ENCODE results near the gene SORT1.

SORT1 gene

GRCh38 chr1:109392788-109393616 lies 4.7 kb downstream of the SORT1 start:
- H3K4me3 ChIP-seq (ENCODE audit: low read depth, low read length), result no peak overlapping the region
- DNase-seq (ENCODE audit: low read depth), result no peak
- TF ChIP-seq CTCF (IDR thresholded peaks at IDR 0.05; ENCODE audit: low read depth, low read length, missing control alignments), result no peak

DNA sequence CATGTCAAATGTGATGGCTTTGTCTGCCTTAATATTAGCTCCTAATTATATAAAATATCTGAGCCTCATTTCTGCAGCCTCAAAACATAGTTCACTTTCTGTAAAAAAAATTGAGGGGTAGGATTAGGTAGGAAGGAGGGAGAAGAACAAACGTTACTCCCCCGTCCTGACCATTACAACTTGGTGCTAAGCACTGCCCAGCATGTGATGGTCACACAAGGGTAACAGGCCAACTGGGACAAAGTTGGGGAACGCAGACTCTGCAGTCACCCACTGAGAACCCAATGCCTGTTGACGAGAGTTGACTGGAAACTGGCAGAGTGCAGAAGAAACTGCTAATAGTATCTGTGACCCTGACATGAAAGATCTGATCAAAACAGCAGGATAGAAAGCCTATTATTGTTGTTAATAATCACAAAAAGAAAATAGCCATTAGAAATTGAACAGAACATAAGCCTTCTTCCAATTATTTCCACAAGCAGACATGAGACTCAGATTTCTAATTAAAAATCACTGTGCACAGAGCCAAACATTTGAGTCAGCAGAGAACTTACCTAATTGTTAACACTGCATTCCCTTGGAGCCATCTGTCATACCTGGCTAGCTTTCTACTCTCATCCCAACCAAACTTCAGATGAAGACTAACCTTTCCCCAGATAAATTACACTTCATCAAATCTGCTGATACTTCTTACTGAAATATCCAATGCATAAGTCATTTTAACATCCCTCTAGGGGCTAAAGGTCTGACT lies 5.5 kb downstream of the SORT1 start:
- TF ChIP-seq CTCF (IDR thresholded peaks at IDR 0.05; ENCODE audit: low read depth, low read length, missing control alignments), result no peak
- H3K4me3 ChIP-seq (ENCODE audit: low read depth, low read length), result no peak overlapping the region
- DNase-seq (ENCODE audit: low read depth), result no peak

- H3K4me3 ChIP-seq (ENCODE audit: low read depth, low read length), result no peak overlapping the region
- TF ChIP-seq CTCF (IDR thresholded peaks at IDR 0.05; ENCODE audit: low read depth, low read length, missing control alignments), result no peak
- DNase-seq (ENCODE audit: low read depth), result peak; percentile 59
These were observed 6.1 kb downstream of the SORT1 start for GRCh38 chr1:109391626-109392025.

DNA sequence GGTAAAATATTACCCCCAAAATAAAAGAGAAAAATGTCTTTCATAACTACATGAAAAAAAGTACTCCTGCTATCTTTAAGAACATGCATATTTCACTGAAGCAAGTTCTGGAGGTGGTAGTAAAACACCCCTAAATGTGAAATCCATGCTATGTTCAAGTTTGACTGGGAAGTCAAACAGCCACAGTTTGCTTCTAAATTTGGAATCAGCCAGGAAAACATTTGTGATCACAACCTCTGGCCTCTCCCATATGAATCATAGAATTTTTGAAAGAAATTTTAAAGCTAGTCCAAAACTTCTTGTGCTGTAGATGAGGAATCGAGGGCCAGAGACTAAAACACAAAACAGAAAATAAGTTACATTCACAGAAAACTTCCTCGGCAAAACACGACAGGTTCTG lies 6.6 kb downstream of the SORT1 start:
- no peak for DNase-seq (ENCODE audit: low read depth)
- H3K4me3 ChIP-seq (ENCODE audit: low read depth, low read length), result no peak overlapping the region; the same call in 1 of the 2 replicates
- no peak for TF ChIP-seq CTCF (IDR thresholded peaks at IDR 0.05; ENCODE audit: low read depth, low read length, missing control alignments)

GRCh38 chr1:109389638-109390341 lies 7.9 kb downstream of the SORT1 start:
- TF ChIP-seq CTCF (IDR thresholded peaks at IDR 0.05; ENCODE audit: low read depth, low read length, missing control alignments), result no peak

GRCh38 chr1:109388884-109389637 lies 8.7 kb downstream of the SORT1 start:
- no peak for DNase-seq (ENCODE audit: low read depth)
- H3K4me3 ChIP-seq (ENCODE audit: low read depth, low read length), result no peak overlapping the region
- TF ChIP-seq CTCF (IDR thresholded peaks at IDR 0.05; ENCODE audit: low read depth, low read length, missing control alignments), result no peak

More at GRCh38 chr1:109389638-109390341, 7.9 kb downstream of the SORT1 start:
- H3K4me3 ChIP-seq (ENCODE audit: low read depth, low read length), result no peak overlapping the region
- no peak for DNase-seq (ENCODE audit: low read depth)

Measured in GM12864 (cell line).